ENCODE measurements around the gene UFM1. TPM values are rescaled to one million over a fixed set of nuclear protein-coding genes. Genes with fewer than 3 reads are reported as not detected.

UFM1 gene
- total RNA-seq, 1 donor from 2014 or later, result 26.1 TPM

GRCh38 chr13:38340624-38341023 lies 9.0 kb upstream of the UFM1 start:
- Histone ChIP-seq H3K27ac (replicated peaks) (no peak overlapping the region), H3K9me3 (replicated peaks) (no peaks in the 10 kb centered on the region), H3K27me3 (ENCODE audit: low read depth) (no peaks in the 10 kb centered on the region), H3K36me3 (no peaks in the 10 kb centered on the region), H3K4me1 (no peaks in the 10 kb centered on the region), H3K4me3 (no peak overlapping the region)
- intact Hi-C loops (cut with micrococcal nuclease), result no loop called here
- TF ChIP-seq, protein P1, sequence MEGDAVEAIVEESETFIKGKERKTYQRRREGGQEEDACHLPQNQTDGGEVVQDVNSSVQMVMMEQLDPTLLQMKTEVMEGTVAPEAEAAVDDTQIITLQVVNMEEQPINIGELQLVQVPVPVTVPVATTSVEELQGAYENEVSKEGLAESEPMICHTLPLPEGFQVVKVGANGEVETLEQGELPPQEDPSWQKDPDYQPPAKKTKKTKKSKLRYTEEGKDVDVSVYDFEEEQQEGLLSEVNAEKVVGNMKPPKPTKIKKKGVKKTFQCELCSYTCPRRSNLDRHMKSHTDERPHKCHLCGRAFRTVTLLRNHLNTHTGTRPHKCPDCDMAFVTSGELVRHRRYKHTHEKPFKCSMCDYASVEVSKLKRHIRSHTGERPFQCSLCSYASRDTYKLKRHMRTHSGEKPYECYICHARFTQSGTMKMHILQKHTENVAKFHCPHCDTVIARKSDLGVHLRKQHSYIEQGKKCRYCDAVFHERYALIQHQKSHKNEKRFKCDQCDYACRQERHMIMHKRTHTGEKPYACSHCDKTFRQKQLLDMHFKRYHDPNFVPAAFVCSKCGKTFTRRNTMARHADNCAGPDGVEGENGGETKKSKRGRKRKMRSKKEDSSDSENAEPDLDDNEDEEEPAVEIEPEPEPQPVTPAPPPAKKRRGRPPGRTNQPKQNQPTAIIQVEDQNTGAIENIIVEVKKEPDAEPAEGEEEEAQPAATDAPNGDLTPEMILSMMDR (IDR thresholded peaks at IDR 0.05; ENCODE audit: borderline replicate concordance), result no peak
- no peak for DNase-seq

DNA sequence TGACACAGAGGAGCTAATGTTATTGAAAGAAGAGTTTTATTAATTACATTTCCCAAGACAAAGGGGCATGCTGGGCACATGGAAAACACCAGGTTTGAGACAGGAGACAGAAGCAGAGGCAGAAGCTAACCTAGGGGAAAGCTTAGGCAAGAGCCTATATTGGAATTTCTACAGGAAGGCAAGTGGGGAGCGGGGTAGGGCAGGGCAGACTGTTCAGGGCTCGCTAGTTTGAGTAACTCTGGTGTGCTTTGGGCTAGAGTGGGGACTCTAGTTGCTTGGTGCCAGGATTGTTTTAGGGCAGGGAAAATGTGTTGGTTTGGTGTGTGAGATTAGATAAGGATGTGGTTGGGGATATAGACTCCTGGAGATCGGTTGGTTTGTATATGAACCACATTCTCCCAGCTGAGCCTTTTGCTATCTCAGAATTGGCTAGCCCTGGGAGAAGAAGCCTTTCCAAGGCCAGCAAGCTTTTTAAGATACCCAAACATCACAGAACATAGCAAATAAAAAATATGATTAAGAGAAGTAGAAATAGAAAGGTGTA lies 8.4 kb upstream of the UFM1 start:
- no peaks in the 10 kb centered on the region for H3K36me3 ChIP-seq
- no peak overlapping the region for H3K27ac ChIP-seq (replicated peaks)
- H3K4me3 ChIP-seq, result no peak overlapping the region
- no peaks in the 10 kb centered on the region for H3K4me1 ChIP-seq
- DNase-seq, result no peak
- H3K9me3 ChIP-seq (replicated peaks), result no peaks in the 10 kb centered on the region
- no peaks in the 10 kb centered on the region for H3K27me3 ChIP-seq (ENCODE audit: low read depth)
- intact Hi-C loops (cut with micrococcal nuclease), result no loop called here
- TF ChIP-seq, protein P1 (IDR thresholded peaks at IDR 0.05; ENCODE audit: borderline replicate concordance), result no peak

GRCh38 chr13:38346764-38347163 lies 2.9 kb upstream of the UFM1 start:
- intact Hi-C loops (cut with micrococcal nuclease), result no loop called here
- no peak for DNase-seq
- H3K4me1 ChIP-seq, result peaks cover 36% of the 10 kb centered on the region

DNA sequence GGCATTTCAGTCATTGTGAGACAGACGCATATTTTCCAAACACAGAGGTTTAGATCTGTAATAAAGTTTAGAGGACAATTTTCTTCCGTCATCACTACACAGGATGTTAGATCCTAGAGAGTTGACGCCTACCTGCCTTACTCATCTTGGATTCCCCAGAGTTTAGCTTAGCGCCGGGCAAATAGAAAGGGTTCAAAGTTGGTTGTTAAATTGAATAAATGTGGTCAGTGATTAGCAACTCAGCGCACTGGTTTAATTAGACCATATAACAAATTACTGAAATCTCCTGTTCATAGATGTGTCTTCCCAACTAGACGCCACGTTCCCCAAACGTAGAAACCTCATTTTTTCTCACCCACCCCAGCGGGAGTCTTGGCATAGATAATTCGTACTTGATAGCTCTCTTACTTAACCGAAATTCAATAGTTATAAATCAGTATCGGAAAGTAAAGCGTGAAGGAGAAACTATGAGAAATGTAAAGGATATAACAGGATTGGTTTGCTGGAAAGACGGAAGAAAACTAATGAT lies 726 bp upstream of the UFM1 start:
- Histone ChIP-seq H3K9me3 (replicated peaks) (no peaks in the 10 kb centered on the region), H3K4me1 (peaks cover 57% of the 10 kb centered on the region), H3K27me3 (ENCODE audit: low read depth) (no peaks in the 10 kb centered on the region), H3K36me3 (no peaks in the 10 kb centered on the region), H3K27ac (replicated peaks) (peak overlapping the region; percentile 92), H3K4me3 (peak overlapping the region; percentile 85)
- intact Hi-C loops (cut with micrococcal nuclease), result no loop called here
- TF ChIP-seq, protein P1 (IDR thresholded peaks at IDR 0.05; ENCODE audit: borderline replicate concordance), result no peak
- DNase-seq, result no peak

More at GRCh38 chr13:38346764-38347163, 2.9 kb upstream of the UFM1 start:
- H3K9me3 ChIP-seq (replicated peaks), result no peaks in the 10 kb centered on the region
- H3K36me3 ChIP-seq, result no peaks in the 10 kb centered on the region
- TF ChIP-seq, protein P1 (IDR thresholded peaks at IDR 0.05; ENCODE audit: borderline replicate concordance), result no peak
- no peak overlapping the region for H3K27ac ChIP-seq (replicated peaks)
- no peaks in the 10 kb centered on the region for H3K27me3 ChIP-seq (ENCODE audit: low read depth)
- H3K4me3 ChIP-seq, result no peak overlapping the region

- H3K4me3 ChIP-seq, result peak overlapping the region; percentile 85
- H3K4me1 ChIP-seq, result peaks cover 57% of the 10 kb centered on the region
- intact Hi-C loops (cut with micrococcal nuclease), result no loop called here
- TF ChIP-seq, protein P1 (IDR thresholded peaks at IDR 0.05; ENCODE audit: borderline replicate concordance), result no peak
- H3K9me3 ChIP-seq (replicated peaks), result no peaks in the 10 kb centered on the region
- H3K27me3 ChIP-seq (ENCODE audit: low read depth), result no peaks in the 10 kb centered on the region
- peak overlapping the region; percentile 92 for H3K27ac ChIP-seq (replicated peaks)
- peak; percentile 60 for DNase-seq
- peaks cover 12% of the 10 kb centered on the region for H3K36me3 ChIP-seq
These were observed 515 bp downstream of the UFM1 start for GRCh38 chr13:38350114-38350617.

Measured in left ventricle myocardium inferior (tissue), 1 donor.